H1 (cell line): Measurements from ENCODE around the gene PRPF6. TPM values are rescaled to one million over a fixed set of nuclear protein-coding genes. Genes with fewer than 3 reads are reported as not detected.

Experiments used
- CTCF ChIA-PET: fragments of 300-600 bp; sonication (Branson Sonifier 250); formaldehyde crosslinking; loops from one replicate; lab custom pipeline; 2021; ENCODE audit not compliant: partially characterized antibody; lab: Charles Lee
- POLR2A ChIA-PET: fragments of 300-600 bp; sonication (Branson Sonifier 250); formaldehyde crosslinking; loops from one replicate; lab custom pipeline; 2021; ENCODE audit warnings: inconsistent platforms; ENCODE audit not compliant: partially characterized antibody; lab: Charles Lee
- DNase-seq, 2 experiments: peaks; one replicate each; pipeline versions ENCODE4 v3.0.0 to v3.0.0-alpha.2; 2010 to 2022; ENCODE audit warnings: low spot score in 2 of 2, low read depth in 1 of 2, mixed read lengths in 1 of 2
- FAIRE-seq: peaks from 2 replicates; lab custom pipeline; 2011; peaks lifted over from hg19 to GRCh38; lab: Jason Lieb, UNC
- H2AFZ ChIP-seq: 2 replicates; pipeline ENCODE4 v1.8.1; 2012; ENCODE audit warnings: low read length, inconsistent platforms
- H2AK5ac ChIP-seq: 2 replicates; pipeline ENCODE4 v1.6.1; 2013; ENCODE audit warnings: low read depth, low read length
- H2BK120ac ChIP-seq: replicated peaks from 2 replicates; pipeline ENCODE3; 2013; ENCODE audit warnings: low read depth, low read length, inconsistent platforms
- H2BK12ac ChIP-seq: 2 replicates; pipeline ENCODE4 v1.6.1; 2013; ENCODE audit warnings: low read depth, low read length
- H2BK15ac ChIP-seq: 2 replicates; pipeline ENCODE4 v1.6.1; 2013; ENCODE audit warnings: low read length
- H2BK20ac ChIP-seq: 2 replicates; pipeline ENCODE4 v1.6.1; 2013; ENCODE audit warnings: low read length
- H2BK5ac ChIP-seq: 2 replicates; pipeline ENCODE4 v1.6.1; 2013; ENCODE audit warnings: low read depth, low read length
- H3K14ac ChIP-seq: 2 replicates; pipeline ENCODE4 v1.6.1; 2013; ENCODE audit warnings: inconsistent platforms; ENCODE audit not compliant: insufficient read length
- H3K18ac ChIP-seq: 2 replicates; pipeline ENCODE4 v1.6.1; 2013; ENCODE audit warnings: low read length; ENCODE audit errors: extremely low read depth
- H3K23ac ChIP-seq: 2 replicates; pipeline ENCODE4 v1.6.1; 2013; ENCODE audit warnings: inconsistent platforms; ENCODE audit not compliant: insufficient read length
- H3K23me2 ChIP-seq: 2 replicates; pipeline ENCODE4 v1.6.1; 2013; ENCODE audit warnings: low read depth, low read length
- H3K27ac ChIP-seq: 2 replicates; pipeline ENCODE4 v1.6.1; 2011; ENCODE audit warnings: low read depth, low read length, inconsistent platforms
- H3K27me3 ChIP-seq, 4 experiments: replicated peaks in 1 of 4; 1 replicate in 1 of 4; 2 replicates in 3 of 4; pipeline versions ENCODE4 v1.6.1 to v1.8.1; 2011 to 2013; ENCODE audit warnings: low read length in 3 of 4, mild to moderate bottlenecking in 3 of 4, inconsistent platforms in 2 of 4, mixed read lengths in 2 of 4, moderate library complexity in 1 of 4; ENCODE audit not compliant: control insufficient read depth in 3 of 4, insufficient read depth in 3 of 4; ENCODE audit errors: extremely low read depth in 1 of 4
- H3K36me3 ChIP-seq, 4 experiments: 2 replicates each; pipeline versions ENCODE4 v1.6.1 to v1.8.1; 2011 to 2013; ENCODE audit warnings: mild to moderate bottlenecking in 4 of 4, low read length in 3 of 4, moderate library complexity in 2 of 4, control low read depth in 1 of 4, inconsistent platforms in 1 of 4; ENCODE audit not compliant: insufficient read depth in 4 of 4, control insufficient read depth in 2 of 4
- H3K4ac ChIP-seq: replicated peaks from 2 replicates; pipeline ENCODE3; 2013; ENCODE audit warnings: low read length, low read depth, mixed read lengths, inconsistent platforms; ENCODE audit not compliant: insufficient read length
- H3K4me1 ChIP-seq, 4 experiments: replicated peaks in 1 of 4; 1 replicate in 1 of 4; 2 replicates in 3 of 4; pipeline versions ENCODE4 v1.6.1 to v1.8.1; 2011 to 2013; ENCODE audit warnings: low read length in 3 of 4, inconsistent platforms in 2 of 4, mixed read lengths in 1 of 4; ENCODE audit not compliant: insufficient read depth in 4 of 4, control insufficient read depth in 3 of 4
- H3K4me2 ChIP-seq, 2 experiments: 2 replicates each; pipeline versions ENCODE4 v1.6.1 to v1.8.1; 2011 to 2013; ENCODE audit warnings: low read depth in 2 of 2, low read length in 2 of 2, control low read depth in 1 of 2, inconsistent platforms in 1 of 2, mild to moderate bottlenecking in 1 of 2; ENCODE audit not compliant: insufficient read depth in 1 of 2
- H3K4me3 ChIP-seq, 4 experiments: fragments of 200-600, 300-600 bp in 1 of 4; sonication (generic), shearing (Covaris generic), sonication (Bioruptor Twin) in 1 of 4; 2 replicates each; pipeline versions ENCODE4 v1.5.1 to v1.8.1; 2011 to 2016; ENCODE audit warnings: low read length in 4 of 4, low read depth in 3 of 4, control low read depth in 2 of 4, inconsistent platforms in 2 of 4, mild to moderate bottlenecking in 2 of 4, mixed read lengths in 1 of 4, moderate library complexity in 1 of 4; ENCODE audit not compliant: insufficient read depth in 2 of 4; ENCODE audit errors: extremely low read depth in 1 of 4
- H3K56ac ChIP-seq: replicated peaks from 2 replicates; pipeline ENCODE3; 2013; ENCODE audit warnings: low read depth, mild to moderate bottlenecking, mixed read lengths, low read length, inconsistent platforms; ENCODE audit not compliant: insufficient read length
- H3K79me1 ChIP-seq: 2 replicates; pipeline ENCODE4 v1.6.1; 2013; ENCODE audit warnings: low read depth, low read length, control low read depth
- H3K79me2 ChIP-seq, 2 experiments: 2 replicates each; pipeline versions ENCODE4 v1.6.1 to v1.8.1; 2012 to 2013; ENCODE audit warnings: low read length in 2 of 2, mild to moderate bottlenecking in 2 of 2, inconsistent platforms in 1 of 2; ENCODE audit not compliant: insufficient read depth in 2 of 2, control insufficient read depth in 1 of 2
- H3K9ac ChIP-seq, 4 experiments: replicated peaks in 1 of 4; 1 replicate in 1 of 4; 2 replicates in 3 of 4; pipeline versions ENCODE4 v1.6.1 to v1.8.1; 2011 to 2013; ENCODE audit warnings: low read depth in 3 of 4, low read length in 3 of 4, control low read depth in 2 of 4, mild to moderate bottlenecking in 2 of 4, moderate library complexity in 2 of 4, inconsistent platforms in 1 of 4; ENCODE audit errors: extremely low read depth in 1 of 4
- H3K9me3 ChIP-seq, 2 experiments: 2 replicates each; pipeline versions ENCODE4 v1.6.1 to v1.8.1; 2012 to 2013; ENCODE audit warnings: mild to moderate bottlenecking in 2 of 2, moderate library complexity in 2 of 2, control low read depth in 1 of 2, inconsistent platforms in 1 of 2, low read depth in 1 of 2, low read length in 1 of 2, mixed read lengths in 1 of 2; ENCODE audit not compliant: insufficient read depth in 2 of 2
- H4K20me1 ChIP-seq, 2 experiments: replicated peaks in 1 of 2; 2 replicates each; pipeline versions ENCODE3 to v1.8.1; 2011 to 2013; ENCODE audit warnings: inconsistent platforms in 2 of 2, low read length in 2 of 2, mild to moderate bottlenecking in 1 of 2; ENCODE audit not compliant: insufficient read depth in 2 of 2, control insufficient read depth in 1 of 2
- H4K5ac ChIP-seq: 2 replicates; pipeline ENCODE4 v1.6.1; 2013; ENCODE audit warnings: low read length, low read depth, mixed read lengths, inconsistent platforms; ENCODE audit not compliant: insufficient read length
- H4K8ac ChIP-seq: 2 replicates; pipeline ENCODE4 v1.8.0; 2013; ENCODE audit warnings: mild to moderate bottlenecking, moderate library complexity, low read length, inconsistent platforms; ENCODE audit not compliant: insufficient read depth; ENCODE audit errors: extremely low read depth
- H4K91ac ChIP-seq: replicated peaks from 2 replicates; pipeline ENCODE3; 2013; ENCODE audit warnings: low read length, mixed read lengths, inconsistent platforms; ENCODE audit not compliant: insufficient read length
- BRCA1 ChIP-seq: IDR thresholded peaks from 2 replicates; pipeline ENCODE4 v1.6.1; 2012; ENCODE audit warnings: low read depth, low read length, improper control_type of control experiment
- CBX8 ChIP-seq: fragments of 300-800, 300-1000 bp; sonication (generic); IDR thresholded peaks from 2 replicates; pipeline ENCODE4 v1.7.1; 2016; ENCODE audit warnings: low read depth, low read length, borderline replicate concordance
- EGR1 ChIP-seq: IDR thresholded peaks from 2 replicates; pipeline ENCODE4 v1.6.1; 2011; ENCODE audit warnings: low read depth, low read length, borderline replicate concordance
- FOSL1 ChIP-seq: IDR thresholded peaks from 2 replicates; pipeline ENCODE4 v1.6.1; 2011; ENCODE audit warnings: mild to moderate bottlenecking, low read depth, low read length, moderate library complexity; ENCODE audit not compliant: insufficient read depth
- JUND ChIP-seq: IDR thresholded peaks from 2 replicates; pipeline ENCODE4 v1.6.1; 2011; ENCODE audit warnings: mild to moderate bottlenecking, improper control_type of control experiment, low read length
- MAX ChIP-seq: IDR thresholded peaks from 2 replicates; pipeline ENCODE4 v1.6.1; 2012; ENCODE audit warnings: inconsistent platforms
- PHF8 ChIP-seq: fragments of 200-600 bp; sonication (generic); conservative IDR thresholded peaks from 2 replicates; pipeline ENCODE4 v1.7.1; 2012; ENCODE audit warnings: low read depth, mild to moderate bottlenecking, inconsistent platforms, low read length, moderate library complexity
- POLR2AphosphoS5 ChIP-seq: IDR thresholded peaks from 2 replicates; pipeline ENCODE4 v1.6.1; 2011; ENCODE audit warnings: low read depth, low read length
- RAD21 ChIP-seq, 2 experiments: IDR thresholded peaks in 1 of 2; conservative IDR thresholded peaks in 1 of 2; 2 replicates each; pipeline ENCODE4 v1.6.1; 2011; ENCODE audit warnings: low read depth in 2 of 2, low read length in 2 of 2, improper control_type of control experiment in 1 of 2, inconsistent platforms in 1 of 2, mild to moderate bottlenecking in 1 of 2, moderate library complexity in 1 of 2
- SIX5 ChIP-seq: IDR thresholded peaks from 2 replicates; pipeline ENCODE4 v1.6.1; 2011; ENCODE audit warnings: mild to moderate bottlenecking, low read depth, low read length
- TAF1 ChIP-seq: IDR thresholded peaks from 2 replicates; pipeline ENCODE4 v1.6.1; 2011; ENCODE audit warnings: mild to moderate bottlenecking, low read depth, low read length
- ZNF274 ChIP-seq: IDR thresholded peaks from 2 replicates; pipeline ENCODE4 v1.7.0; 2012; ENCODE audit warnings: low read length, borderline replicate concordance; ENCODE audit errors: extremely low read depth
- WGBS, 2 experiments: shearing (Covaris generic) in 1 of 2; methylation state at CpG; one replicate each; pipeline versions ENCODE4 v1.1.6 to v1.1.7; 2013 to 2015; ENCODE audit warnings: low lambda C conversion rate in 2 of 2, mixed read lengths in 2 of 2, inconsistent platforms in 1 of 2, low coverage in 1 of 2, missing lambda C conversion rate in 1 of 2; ENCODE audit not compliant: insufficient replicate concordance in 2 of 2, insufficient coverage in 1 of 2, insufficient read length in 1 of 2; ENCODE audit errors: extremely low coverage in 1 of 2, missing lambda C conversion rate in 1 of 2; 5-methylcytosine and 5-hydroxymethylcytosine counted together
- polyA plus RNA-seq, 7 experiments: library from polyadenylated mRNA; depleted of rRNA in 3 of 7; stranded (reverse) in 5 of 7; unstranded in 2 of 7; fragments of >200 nt in 5 of 7; fragments of 200-250 nt in 2 of 7; gene quantifications; 1 replicate in 5 of 7; 2 replicates in 1 of 7; 4 replicates in 1 of 7; pipeline versions ENCODE4 v1.2.1 to v1.2.3, GENCODE V29; 2011 to 2013; ENCODE audit warnings: missing spikeins in 2 of 7, mixed read lengths in 2 of 7
- total RNA-seq: library from RNA; stranded (reverse); fragmentation: NEBNext Ultra II Directional; extraction: Animal tissue kit (Norgen Biotek cat#: 25700); gene quantifications from 2 replicates; pipeline ENCODE4 v1.2.1, GENCODE V29; 2021

PRPF6 gene
- total and polyA plus RNA-seq, 2 of the 8 experiments (the other 6 are each of a cell fraction or from before 2014, with no cell fraction given): 27.9 to 76.9 TPM

GRCh38 chr20:63976980-63977738 is 3.8 kb upstream of the PRPF6 start:
- 95% methylated on average over 13 of the region's 18 CpGs; no CpG with 5 or more reads in 1 of the 2 experiments for WGBS, 2 experiments
- Histone ChIP-seq H2BK20ac (no peak overlapping the region), H2BK15ac (peak overlapping the region; percentile 81; the same call in 1 of the 2 replicates), H3K4me2 (no peak overlapping the region), H3K23ac (no peak overlapping the region), H3K14ac (no peak overlapping the region), H2AK5ac (peak overlapping the region; percentile 56; the same call in 1 of the 2 replicates), H3K79me2 (peaks cover 0 to 9% of the 10 kb centered on the region in 2 experiments; a peak in 3 of 4 replicates), H4K8ac (peak overlapping the region; percentile 86; the same call in 1 of the 2 replicates), H3K9me3 (no peaks in the 10 kb centered on the region), H4K91ac (no peak overlapping the region), H3K79me1 (no peaks in the 10 kb centered on the region), H3K27me3 (peaks cover 0 to 9% (median 2%) of the 10 kb centered on the region in 4 experiments; a peak in 4 of 7 replicates), H3K36me3 (no peaks in the 10 kb centered on the region), H3K9ac (no peak overlapping the region), H4K20me1 (peaks cover 2 to 14% of the 10 kb centered on the region in 2 experiments), H3K4me3 (no peak overlapping the region), H3K4ac (no peak overlapping the region), H4K5ac (no peak overlapping the region), H2BK12ac (peak overlapping the region; percentile 60; the same call in 1 of the 2 replicates), H2BK5ac (no peak overlapping the region), H2AFZ (no peak overlapping the region), H3K4me1 (peaks cover 4 to 28% (median 12%) of the 10 kb centered on the region in 4 experiments; a peak in 6 of 7 replicates), H2BK120ac (no peak overlapping the region), H3K56ac (no peak overlapping the region), H3K23me2 (peaks cover 19% of the 10 kb centered on the region), H3K27ac (no peak overlapping the region), H3K18ac (no peak overlapping the region)
- DNase-seq (no peak), FAIRE-seq (no peak)
- ChIA-PET POLR2A (no interaction called here), CTCF (interaction anchor here (0.5 to 1.4 kb wide), 8 partner anchors 42 to 433 kb away, joined by 3 to 5 read pairs (median 3); no protein-coding TSS in a partner anchor)
- TF ChIP-seq CBX8 (no peak), RAD21 (IDR thresholded peaks at IDR 0.05 in 1 of 2, conservative IDR thresholded peaks at IDR 0.05 in 1 of 2; ENCODE audit: low read depth in 2 of 2, low read length in 2 of 2) (no peak), BRCA1 (no peak), POLR2AphosphoS5 (no peak), FOSL1 (no peak), SIX5 (no peak), ZNF274 (no peak), PHF8 (no peak), MAX (no peak), EGR1 (no peak), JUND (no peak), TAF1 (no peak)
